Brain pericyte (primary cell): Measurements from ENCODE around the gene GABPB2.

ENCODE experiments used
- DNase-seq: peaks from one replicate; pipeline ENCODE4 v3.0.0-alpha.2; 2012; ENCODE audit warnings: low read depth, low spot score

GABPB2 gene

DNA sequence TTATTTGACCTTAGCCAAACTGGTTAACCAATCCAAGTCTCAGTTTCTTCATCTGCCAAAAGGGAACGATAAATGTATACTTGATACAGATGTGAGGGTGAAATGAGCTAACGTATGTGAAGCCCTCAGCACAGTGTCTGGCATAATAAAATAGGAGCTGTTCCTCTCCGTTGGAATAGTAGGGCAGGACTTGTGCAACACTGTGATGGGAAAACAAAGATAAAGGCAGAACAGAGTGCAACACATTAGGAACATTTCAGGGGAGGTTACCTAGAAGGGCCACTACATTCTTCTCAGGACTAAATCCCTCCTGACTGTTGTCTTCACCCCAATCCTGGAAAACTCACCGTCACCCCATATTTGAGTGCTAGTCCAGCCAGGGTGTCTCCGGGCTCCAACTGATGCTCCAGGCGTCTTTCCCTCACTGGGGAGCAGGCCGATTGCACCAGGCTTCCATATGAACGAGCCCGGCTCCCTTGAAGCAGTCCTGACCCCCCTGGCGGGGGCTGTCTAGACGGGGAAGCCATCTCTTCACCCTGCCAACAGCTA is 94.2 kb downstream of the GABPB2 start:
- DNase-seq, result no peak

DNA sequence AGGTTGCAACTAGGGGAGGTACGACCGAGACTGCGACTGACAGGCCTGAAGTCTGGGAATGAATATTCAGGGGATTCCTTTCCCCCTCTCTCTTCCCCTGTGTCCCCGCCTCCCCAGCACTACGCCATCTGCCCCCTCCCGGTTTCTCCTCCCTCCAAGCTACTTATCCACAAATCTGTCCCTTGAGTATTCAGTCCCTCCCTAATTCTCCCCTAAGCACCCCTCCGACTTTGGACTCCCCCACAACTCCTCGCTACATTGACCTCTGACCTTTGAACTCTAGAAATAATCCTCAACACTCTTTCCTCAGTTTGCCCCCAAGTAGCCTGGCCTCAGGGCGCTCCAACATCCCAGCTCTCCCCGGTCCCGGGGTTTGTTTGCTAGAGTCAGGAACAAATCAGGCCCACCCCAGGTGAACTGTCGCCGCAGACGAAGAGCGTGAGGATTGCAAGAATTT is 94.7 kb downstream of the GABPB2 start:
- peak; percentile 18 for DNase-seq

DNA sequence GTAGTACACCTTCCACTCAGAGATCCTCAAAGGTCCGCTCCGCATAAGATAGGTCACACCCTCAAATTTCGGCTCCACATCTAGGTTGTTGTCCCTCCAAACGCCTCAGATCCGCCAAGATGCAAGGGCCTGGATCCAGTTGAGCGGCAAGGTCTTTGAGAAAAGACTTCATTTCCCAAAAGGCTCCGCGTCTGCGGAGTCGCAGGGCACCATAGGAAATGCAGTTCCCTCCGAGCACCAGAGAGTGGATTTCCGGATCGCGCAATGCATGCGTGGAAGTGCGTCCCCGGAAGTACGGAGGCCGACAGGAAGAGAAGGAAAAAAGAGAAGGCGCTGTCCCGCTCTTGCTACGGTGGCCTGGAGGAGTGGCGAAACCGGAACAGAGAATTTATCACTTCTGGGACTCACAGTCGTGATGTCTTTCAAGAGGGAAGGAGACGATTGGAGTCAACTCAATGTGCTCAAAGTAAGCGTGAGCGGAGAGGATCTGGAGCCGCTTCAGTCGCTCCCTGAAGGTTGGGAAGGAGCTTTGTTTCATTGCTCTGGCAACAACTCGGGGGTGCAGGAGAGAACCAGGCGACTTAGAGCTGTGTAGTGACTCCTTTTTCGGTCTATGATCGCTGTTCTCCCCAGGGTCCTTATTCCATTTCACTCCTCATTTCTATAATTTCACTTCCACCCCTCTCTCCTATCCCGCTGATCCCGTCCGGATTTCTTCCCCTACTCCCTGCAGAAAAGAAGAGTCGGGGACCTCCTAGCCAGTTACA is 95.4 kb downstream of the GABPB2 start, which contains the start of the genes LYSMD1 and SCNM1:
Gene LYSMD1 (minus strand): TSS at position 165 of the 767 bp plus-strand sequence. CDS start 644 bp downstream, outside the sequence.
Gene SCNM1 (plus strand): TSS at position 407 of the 767 bp plus-strand sequence. CDS start 9 bp downstream, at position 416.
- DNase-seq, result peak; percentile 96

DNA sequence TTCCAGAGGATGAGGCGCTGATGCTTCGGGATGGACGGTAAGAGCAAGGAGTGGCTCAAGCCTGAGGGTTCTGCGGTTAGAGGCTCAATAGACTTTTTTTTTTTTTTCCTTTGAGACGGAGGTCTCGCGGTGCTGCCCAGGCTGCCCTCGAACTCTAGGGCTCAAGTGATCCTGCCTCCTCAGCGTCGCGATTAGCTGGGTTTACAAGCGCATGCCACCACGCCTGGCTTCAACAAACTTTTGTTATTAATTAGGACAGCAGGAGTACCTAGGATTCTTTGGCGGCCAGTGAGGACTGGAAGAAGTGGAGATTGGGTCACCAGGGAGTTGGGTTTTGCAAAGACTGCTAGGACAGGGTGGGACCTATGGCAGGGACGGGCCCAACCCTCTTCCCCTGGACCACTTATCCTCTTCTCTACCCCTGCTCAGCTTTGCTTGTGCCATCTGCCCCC is 96.0 kb downstream of the GABPB2 start:
- DNase-seq, result no peak

DNA sequence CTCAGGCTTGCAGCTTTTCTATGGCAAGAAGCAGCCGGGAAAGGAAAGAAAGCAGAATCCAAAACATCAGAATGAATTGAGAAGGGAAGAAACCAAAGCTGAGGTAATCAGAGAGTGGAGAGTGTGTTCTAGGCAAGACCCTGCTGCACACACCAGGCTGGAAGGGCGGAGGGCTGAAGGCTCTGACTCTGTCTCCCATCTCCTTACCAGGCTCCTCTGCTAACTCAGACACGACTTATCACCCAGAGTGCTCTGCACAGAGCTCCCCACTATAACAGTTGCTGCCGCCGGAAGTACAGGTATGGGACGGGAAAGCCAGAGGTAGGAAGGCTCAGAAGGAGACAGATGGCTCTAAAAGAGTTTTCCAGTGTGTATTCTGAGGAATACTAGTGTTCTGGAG is 96.6 kb downstream of the GABPB2 start:
- DNase-seq, result no peak

DNA sequence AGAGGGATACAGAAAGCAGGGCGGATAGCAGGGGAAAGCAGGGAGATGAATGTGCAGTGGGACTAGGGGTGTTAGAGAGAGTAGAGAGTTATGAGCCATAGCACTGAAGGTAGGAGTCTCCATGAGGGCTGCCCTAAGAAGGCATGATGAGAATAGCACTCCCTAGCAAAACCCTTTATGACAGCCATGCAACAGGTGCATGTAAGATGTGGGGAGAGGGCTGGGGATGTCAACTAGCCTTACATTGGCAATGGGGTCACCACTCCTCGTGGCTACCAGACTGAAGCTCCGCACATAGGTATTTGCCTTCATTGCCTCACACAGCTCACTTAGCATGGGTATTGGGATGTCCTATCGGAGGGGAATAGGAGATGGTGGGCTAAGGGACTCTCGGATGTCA is 100.6 kb downstream of the GABPB2 start:
- DNase-seq, result no peak
